GM12873 (cell line): ENCODE measurements around the gene CSNK2A3.

ENCODE experiments used
- CTCF ChIP-seq: IDR thresholded peaks from 2 replicates; pipeline ENCODE4 v1.5.1; 2012; ENCODE audit warnings: low read depth, mild to moderate bottlenecking, moderate library complexity, low read length, control low read depth; ENCODE audit not compliant: insufficient read depth; ENCODE audit errors: missing control alignments

The CSNK2A3 gene

GRCh38 chr11:11387207-11387606 is 34.2 kb upstream of the CSNK2A3 start:
- no peak for TF ChIP-seq CTCF

- TF ChIP-seq CTCF = no peak
These were observed 31.8 kb upstream of the CSNK2A3 start for GRCh38 chr11:11384829-11385228.

DNA sequence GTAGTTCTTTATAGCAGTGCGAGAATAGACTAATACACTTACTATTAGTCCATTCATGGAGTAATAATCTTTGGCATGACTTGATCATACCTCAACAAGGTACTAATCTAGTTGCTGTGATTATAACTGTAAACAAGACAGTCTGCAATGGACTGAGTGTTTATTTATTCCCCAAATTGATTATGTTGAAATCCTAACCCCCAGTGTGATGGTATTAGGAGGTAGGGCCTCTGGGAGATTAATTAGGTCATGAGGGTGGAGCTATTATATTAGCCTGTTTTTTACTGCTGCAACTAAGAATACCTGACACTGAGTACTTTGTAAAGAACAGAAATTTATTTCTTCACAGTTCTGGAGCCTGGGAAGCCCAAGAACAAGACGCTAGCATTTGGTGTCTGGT is 30.9 kb upstream of the CSNK2A3 start:
- TF ChIP-seq CTCF = no peak

GRCh38 chr11:11382858-11383532 is 29.9 kb upstream of the CSNK2A3 start:
- TF ChIP-seq CTCF = no peak

DNA sequence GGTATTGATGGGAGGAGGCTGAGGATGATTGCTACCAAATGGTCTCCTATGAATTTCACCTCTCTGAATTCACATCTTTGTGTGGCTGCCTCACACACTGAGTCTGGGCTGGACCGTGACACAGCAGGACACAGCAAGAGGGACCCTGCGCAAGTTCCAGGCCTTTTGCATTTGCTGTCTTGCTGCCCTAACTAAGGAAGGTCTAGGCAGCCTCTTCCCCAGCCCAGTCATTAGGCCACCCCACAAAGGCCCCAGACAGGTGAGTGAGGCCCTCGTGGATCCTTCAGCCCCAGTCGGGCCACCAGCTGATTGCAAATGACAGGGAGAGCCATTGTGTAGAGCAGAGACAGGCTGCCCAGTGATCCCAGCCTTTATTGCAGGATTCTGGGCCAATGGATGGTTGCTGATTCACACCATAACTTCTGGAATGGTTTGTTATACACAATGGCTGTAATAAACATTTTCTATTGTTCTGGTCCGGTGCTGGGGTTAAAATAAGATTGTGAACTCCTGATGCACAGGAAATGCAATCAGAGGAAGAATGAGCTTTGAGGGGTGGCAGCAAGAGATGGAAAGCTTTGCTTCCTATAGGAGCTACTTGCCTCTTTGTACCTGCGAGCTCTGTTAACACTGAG is 28.5 kb upstream of the CSNK2A3 start:
- TF ChIP-seq CTCF = no peak

- TF ChIP-seq CTCF = no peak
These were observed 27.8 kb upstream of the CSNK2A3 start for GRCh38 chr11:11380883-11381282.

DNA sequence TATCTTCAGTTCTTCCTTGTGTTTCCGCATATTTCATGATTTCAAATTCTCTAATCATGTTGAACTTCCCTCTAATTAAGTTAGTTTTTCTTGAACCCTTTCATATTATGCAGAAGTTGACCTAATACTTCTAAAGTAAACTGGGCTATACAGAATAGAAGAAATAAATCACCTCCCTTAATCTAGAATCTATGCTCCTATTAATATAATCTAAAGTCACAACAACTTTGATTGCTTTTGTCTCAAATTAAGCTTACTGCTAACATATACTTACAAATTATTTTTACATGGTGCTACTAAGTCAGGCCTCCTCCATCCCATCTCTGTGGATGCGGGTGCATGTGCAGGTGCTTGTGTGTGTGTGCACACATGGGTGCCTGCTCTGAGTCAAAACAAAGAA is 27.3 kb upstream of the CSNK2A3 start:
- no peak for TF ChIP-seq CTCF
